Anterior cingulate cortex (tissue), 58 donors: Measurements from ENCODE around the gene SOX18.

ENCODE experiments used
- DNase-seq, 58 donors: peaks; one replicate each; lab custom pipeline; 2025; lab: John Stamatoyannopoulos, UW

SOX18 gene

DNA sequence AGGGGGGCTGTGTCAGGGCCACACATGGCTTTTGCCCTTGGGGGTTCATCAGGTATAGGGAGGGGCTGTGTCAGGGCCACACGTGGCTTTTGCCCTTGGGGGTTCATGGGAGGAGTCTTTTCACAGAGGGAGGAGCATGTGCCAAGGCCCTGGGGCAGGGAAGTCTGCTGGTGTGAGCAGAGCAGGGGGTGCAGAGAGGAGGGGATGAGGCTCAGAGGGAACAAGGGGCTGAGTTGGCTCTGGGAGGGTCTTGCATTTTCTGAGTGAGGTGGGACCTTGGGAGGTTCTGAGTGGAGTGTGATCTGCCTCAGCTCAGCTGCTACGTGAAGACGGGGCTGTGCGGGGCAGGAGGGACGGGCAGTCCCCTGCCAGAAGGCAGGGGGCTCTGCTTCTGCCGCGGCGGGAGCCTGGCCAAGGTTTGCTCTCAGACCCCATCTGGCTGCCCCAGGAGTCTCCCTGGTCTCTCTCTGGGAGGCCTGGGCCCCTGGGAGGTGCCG lies 6.0 kb upstream of the SOX18 start:
- DNase-seq, result no peak

- no peak for DNase-seq
These were observed 4.6 kb upstream of the SOX18 start for GRCh38 chr20:64053841-64054661.

GRCh38 chr20:64052987-64053840 lies 3.8 kb upstream of the SOX18 start:
- no peak for DNase-seq

DNA sequence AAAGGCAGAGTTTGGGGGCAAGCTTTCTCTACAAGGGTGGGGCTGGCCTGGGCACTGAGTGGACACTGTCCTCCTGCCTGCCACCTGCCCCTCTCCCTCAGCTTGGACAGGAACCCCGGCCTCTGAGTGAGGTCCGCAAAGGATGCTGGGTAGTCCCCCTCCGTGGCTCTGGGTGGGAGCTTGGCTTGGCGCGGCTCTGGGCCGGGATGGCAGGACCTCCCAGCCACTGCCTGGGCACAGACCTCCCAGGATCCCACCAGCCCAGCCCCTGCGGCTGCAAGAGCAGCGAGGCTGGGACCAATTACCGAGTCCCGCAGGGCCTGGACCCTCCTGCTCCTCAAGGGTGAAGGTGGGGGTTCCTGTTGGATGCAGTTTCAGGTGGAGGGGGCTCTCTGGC lies 2.9 kb upstream of the SOX18 start:
- DNase-seq, result no peak

- no peak for DNase-seq
These were observed 2.3 kb upstream of the SOX18 start for GRCh38 chr20:64051561-64052325.

- no peak for DNase-seq
These were observed 1.6 kb upstream of the SOX18 start for GRCh38 chr20:64051033-64051452.

- no peak for DNase-seq
These were observed 1.0 kb upstream of the SOX18 start for GRCh38 chr20:64050261-64051032.

GRCh38 chr20:64049878-64050260 lies 430 bp upstream of the SOX18 start:
- no peak for DNase-seq

DNA sequence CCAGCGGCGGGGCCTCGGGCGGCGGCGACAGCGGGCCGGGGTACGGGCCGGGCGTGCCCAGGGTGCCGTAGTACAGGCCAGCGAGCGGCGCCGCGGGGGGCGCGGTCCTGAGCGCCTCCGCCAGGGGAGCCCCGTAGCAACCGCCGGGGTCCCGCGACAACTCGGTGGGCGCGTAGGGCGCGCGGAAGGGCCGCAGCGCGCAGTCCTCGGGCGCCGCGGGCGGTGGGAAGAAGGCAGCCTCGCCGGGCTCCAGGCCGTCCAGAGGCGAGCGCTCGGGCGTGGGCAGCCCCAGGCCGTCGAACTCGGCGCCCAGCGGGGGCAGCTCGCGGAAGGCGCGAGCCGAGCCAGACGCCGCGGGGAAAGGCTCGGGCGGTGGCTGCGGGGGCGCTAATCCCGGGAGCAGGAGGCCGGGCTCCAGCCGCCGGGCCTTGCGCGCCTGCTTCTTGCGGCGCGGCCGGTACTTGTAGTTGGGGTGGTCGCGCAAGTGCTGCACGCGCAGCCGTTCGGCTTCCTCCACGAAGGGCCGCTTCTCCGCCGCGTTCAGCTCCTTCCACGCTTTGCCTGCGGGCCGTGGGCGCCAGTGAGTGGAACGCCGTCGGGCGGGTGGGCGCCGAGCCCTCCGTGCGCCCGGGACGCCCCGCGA lies 916 bp downstream of the SOX18 start:
- no peak for DNase-seq

DNA sequence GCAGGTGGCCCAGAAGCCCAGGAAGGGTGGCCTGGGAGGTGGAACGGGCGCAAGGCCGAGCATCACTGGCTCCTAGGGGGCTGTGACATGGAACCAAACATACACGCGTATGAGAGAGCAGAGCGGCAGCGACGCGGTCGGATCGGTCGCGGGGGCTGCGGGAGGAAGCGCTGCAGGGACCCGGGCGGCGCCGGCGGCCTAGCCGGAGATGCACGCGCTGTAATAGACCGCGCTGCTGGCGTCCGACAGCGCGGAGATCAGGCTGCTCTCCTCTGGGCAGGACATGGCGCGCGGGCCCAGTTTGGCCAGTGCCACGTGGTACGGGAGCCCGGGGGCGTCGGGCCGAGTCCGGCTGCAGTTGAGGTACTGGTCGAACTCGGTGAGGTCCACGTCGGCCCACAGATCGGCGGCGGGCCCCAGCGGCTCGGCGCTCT lies 1.5 kb downstream of the SOX18 start:
- no peak for DNase-seq

- DNase-seq, result no peak
These were observed 2.4 kb downstream of the SOX18 start for GRCh38 chr20:64047046-64047389.

- no peak for DNase-seq
These were observed 4.0 kb downstream of the SOX18 start for GRCh38 chr20:64045346-64046011.

DNA sequence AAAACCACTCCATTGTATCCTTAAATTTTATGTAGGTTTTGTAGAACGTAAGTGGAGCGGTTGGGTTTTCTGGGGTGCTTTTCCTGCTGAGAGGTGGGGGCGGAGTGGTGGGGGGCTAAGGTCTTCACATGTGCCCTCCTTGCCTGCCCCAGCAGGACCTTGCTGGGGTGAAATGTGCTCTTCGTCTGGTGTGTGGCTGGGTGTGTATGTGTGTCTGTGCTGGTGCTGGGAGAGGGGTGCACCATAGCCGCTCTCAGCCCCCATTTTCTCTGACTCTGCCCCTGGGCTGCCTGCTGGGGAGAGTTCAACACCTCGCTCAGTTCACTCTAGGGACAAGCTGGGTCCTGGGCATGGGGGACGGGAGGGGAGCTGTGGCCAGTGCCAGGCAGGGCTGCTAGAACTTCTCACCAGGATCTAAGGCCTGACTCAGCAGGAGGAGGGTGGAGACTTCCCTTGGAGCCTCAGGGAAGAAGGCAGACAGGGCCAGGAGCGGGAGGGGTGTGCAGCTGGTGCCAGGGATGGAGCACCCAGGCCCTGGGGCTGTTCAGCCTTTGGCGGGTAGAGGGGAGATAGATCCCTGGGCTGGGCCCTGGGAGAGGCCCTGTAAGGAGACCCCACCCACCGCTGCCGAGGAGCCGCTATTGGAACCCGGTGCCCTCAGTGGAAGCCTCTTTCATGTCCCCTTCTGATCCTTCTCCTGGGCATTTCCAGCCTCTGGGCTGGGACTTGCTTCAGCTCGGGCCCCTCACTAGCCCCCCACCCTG lies 4.8 kb downstream of the SOX18 start:
- no peak for DNase-seq

GRCh38 chr20:64043768-64044167 lies 5.7 kb downstream of the SOX18 start:
- DNase-seq, result no peak

DNA sequence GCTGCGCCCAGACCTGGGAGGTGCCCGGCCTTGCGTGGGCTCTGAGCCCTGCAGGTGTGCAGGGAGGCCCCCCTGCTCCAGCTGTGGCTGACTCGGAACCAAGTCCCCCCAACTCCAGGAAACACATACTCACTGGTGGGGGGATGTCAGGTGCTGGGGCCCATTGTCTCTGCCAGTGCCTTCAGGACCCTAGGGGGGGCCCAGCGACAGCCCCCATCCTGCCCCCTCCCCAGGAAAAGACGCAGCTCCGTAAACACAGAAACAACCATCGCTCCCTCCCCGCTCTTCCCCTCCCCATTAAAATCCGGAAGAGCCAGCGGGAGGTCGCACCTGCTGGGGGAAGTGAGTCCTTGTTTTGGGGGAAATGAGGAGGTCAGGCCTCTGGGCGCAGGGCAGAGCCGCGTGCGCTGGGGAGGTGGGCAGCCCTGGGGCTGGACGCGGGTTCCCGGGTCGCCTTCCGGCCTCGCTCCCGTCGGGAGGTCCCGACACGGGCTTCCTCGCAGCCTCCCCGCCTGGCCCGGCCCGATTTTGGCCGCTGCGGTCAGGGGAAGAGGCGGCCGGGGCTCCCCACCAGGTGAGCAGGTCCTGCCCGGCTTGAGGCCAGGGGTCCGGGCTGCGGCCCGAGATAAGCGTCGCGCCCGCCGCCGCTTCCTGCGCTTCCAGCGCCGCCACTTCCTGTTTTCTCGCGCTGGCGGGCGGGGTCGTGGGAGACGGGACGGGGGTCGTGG lies 7.2 kb downstream of the SOX18 start:
- no peak for DNase-seq

DNA sequence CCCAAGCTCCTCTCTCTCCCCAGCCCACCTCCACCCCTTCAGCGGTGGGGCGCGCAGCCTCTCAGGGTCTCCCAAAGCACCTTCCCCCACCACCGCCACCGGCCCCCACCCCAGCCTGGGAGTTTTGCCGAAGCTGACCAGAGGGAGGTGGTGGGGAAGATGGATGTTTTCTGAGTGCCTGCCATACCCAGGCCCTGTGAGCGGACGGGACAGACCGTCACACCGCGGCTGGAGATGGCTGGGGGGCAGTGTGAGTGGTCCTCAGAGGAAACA lies 7.7 kb downstream of the SOX18 start:
- DNase-seq, result no peak

GRCh38 chr20:64041040-64041780 lies 8.2 kb downstream of the SOX18 start:
- DNase-seq, result no peak
